ENCODE data around the gene ATP4B. TPM values are rescaled to one million over a fixed set of nuclear protein-coding genes. Genes with fewer than 3 reads are reported as not detected.

The ATP4B gene
- not detected for total RNA-seq

GRCh38 chr13:113657851-113658741, at the start of gene ATP4B:
TSS of gene ATP4B (minus strand) at chr13:113658198. CDS start at chr13:113658144, 54 bp downstream.
- intact Hi-C loops (cut with DNase I), result no loop called here
- H3K27ac ChIP-seq, result no peak within 1 kb of the TSS
- H3K4me3 ChIP-seq, result no peak within 1 kb of the TSS
- no peaks in the 10 kb centered on the region for H3K27me3 ChIP-seq
- DNase-seq (ENCODE audit: low spot score in 2 of 2), result peak in 1 of 2 donors; percentile 51
- no peaks in the 10 kb centered on the region for H3K4me1 ChIP-seq
- H3K36me3 ChIP-seq, result no peaks in the 10 kb centered on the region
- TF ChIP-seq CTCF (IDR thresholded peaks at IDR 0.05), result no peak
- peaks cover 0 to 18% of the 10 kb centered on the region in 2 donors for H3K9me3 ChIP-seq

GRCh38 chr13:113672002-113672651, 14.1 kb upstream of the ATP4B start:
- no peaks in the 10 kb centered on the region for H3K9me3 ChIP-seq
- no peak overlapping the region for H3K4me3 ChIP-seq
- no peaks in the 10 kb centered on the region for H3K36me3 ChIP-seq
- DNase-seq (ENCODE audit: low spot score in 2 of 2), result peak in 1 of 2 donors; percentile 52
- H3K27ac ChIP-seq, result no peak overlapping the region
- no peaks in the 10 kb centered on the region for H3K4me1 ChIP-seq
- intact Hi-C loops (cut with DNase I), result no loop called here
- H3K27me3 ChIP-seq, result no peaks in the 10 kb centered on the region
- TF ChIP-seq CTCF (IDR thresholded peaks at IDR 0.05), result no peak

- H3K4me1 ChIP-seq, result no peaks in the 10 kb centered on the region
- intact Hi-C loops (cut with DNase I), result no loop called here
- H3K27ac ChIP-seq, result no peak overlapping the region
- no peak for TF ChIP-seq CTCF (IDR thresholded peaks at IDR 0.05)
- H3K36me3 ChIP-seq, result no peaks in the 10 kb centered on the region
- H3K27me3 ChIP-seq, result no peaks in the 10 kb centered on the region
- peak in 1 of 2 donors; percentile 53 for DNase-seq (ENCODE audit: low spot score in 2 of 2)
- H3K4me3 ChIP-seq, result no peak overlapping the region
- no peaks in the 10 kb centered on the region for H3K9me3 ChIP-seq
These were observed 13.3 kb upstream of the ATP4B start for GRCh38 chr13:113671066-113672001.

GRCh38 chr13:113670541-113670940, 12.5 kb upstream of the ATP4B start:
- intact Hi-C loops (cut with DNase I), result no loop called here

More at GRCh38 chr13:113670541-113670940, 12.5 kb upstream of the ATP4B start:
- Histone ChIP-seq H3K9me3 (no peaks in the 10 kb centered on the region), H3K4me3 (no peak overlapping the region), H3K27ac (no peak overlapping the region), H3K27me3 (no peaks in the 10 kb centered on the region), H3K4me1 (no peaks in the 10 kb centered on the region), H3K36me3 (no peaks in the 10 kb centered on the region)
- DNase-seq (ENCODE audit: low spot score in 2 of 2), result no peak
- no peak for TF ChIP-seq CTCF (IDR thresholded peaks at IDR 0.05)
